ENCODE results near the gene SHISA4.

- TF ChIP-seq, protein P1, sequence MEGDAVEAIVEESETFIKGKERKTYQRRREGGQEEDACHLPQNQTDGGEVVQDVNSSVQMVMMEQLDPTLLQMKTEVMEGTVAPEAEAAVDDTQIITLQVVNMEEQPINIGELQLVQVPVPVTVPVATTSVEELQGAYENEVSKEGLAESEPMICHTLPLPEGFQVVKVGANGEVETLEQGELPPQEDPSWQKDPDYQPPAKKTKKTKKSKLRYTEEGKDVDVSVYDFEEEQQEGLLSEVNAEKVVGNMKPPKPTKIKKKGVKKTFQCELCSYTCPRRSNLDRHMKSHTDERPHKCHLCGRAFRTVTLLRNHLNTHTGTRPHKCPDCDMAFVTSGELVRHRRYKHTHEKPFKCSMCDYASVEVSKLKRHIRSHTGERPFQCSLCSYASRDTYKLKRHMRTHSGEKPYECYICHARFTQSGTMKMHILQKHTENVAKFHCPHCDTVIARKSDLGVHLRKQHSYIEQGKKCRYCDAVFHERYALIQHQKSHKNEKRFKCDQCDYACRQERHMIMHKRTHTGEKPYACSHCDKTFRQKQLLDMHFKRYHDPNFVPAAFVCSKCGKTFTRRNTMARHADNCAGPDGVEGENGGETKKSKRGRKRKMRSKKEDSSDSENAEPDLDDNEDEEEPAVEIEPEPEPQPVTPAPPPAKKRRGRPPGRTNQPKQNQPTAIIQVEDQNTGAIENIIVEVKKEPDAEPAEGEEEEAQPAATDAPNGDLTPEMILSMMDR (IDR thresholded peaks at IDR 0.05): peak in 2 of 6 experiments; percentile 6 to 16
- no peak for TF ChIP-seq POLR2A (IDR thresholded peaks at IDR 0.05)
These were observed 6.0 kb upstream of the SHISA4 start for GRCh38 chr1:201882665-201883132.
